Amniotic epithelial cell (primary cell): Measurements from ENCODE around the gene PRDM16.

Source experiments
- DNase-seq: peaks from one replicate; pipeline ENCODE4 v3.0.0-alpha.2; 2010; ENCODE audit warnings: low read depth

The PRDM16 gene

DNA sequence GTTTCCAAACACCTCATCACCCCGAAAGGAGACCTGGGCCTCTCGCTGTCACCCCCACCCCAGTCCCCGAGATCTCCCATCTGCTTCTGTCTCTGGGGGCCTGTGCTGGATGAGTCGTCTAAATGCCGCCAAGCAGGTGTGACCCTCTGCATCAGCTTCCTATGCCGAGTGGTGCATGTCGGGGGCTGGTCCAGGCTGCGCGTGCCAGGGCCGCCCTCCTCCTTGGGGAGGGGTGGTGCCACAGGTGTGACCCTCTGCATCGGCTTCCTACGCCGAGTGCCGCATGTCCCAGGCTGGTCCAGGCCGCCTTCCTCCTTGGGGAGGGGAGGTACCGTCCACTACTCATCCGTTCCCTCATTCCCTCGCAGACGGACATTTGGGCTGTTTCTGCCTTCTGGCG lies 115.7 kb downstream of the PRDM16 start:
- DNase-seq = no peak

DNA sequence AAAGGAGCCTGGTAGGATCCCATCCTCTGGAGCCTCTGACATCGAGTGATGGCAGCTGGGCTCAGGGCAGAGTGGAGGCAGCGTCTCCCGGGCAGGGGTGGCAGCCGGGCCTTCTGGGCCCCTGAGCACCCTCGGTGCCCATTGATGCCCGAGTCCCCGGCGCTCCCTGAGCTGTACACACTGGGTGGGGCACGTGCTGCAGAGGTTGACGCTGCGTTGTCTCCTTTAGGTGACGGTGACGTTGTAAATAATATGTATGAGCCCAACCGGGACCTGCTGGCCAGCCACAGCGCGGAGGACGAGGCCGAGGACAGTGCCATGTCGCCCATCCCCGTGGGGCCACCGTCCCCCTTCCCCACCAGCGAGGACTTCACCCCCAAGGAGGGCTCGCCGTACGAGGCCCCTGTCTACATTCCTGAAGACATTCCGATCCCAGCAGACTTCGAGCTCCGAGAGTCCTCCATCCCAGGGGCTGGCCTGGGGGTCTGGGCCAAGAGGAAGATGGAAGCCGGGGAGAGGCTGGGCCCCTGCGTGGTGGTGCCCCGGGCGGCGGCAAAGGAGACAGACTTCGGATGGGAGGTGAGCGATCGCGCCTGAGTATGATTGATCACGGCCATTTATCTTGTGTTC lies 117.0 kb downstream of the PRDM16 start:
- DNase-seq = no peak

DNA sequence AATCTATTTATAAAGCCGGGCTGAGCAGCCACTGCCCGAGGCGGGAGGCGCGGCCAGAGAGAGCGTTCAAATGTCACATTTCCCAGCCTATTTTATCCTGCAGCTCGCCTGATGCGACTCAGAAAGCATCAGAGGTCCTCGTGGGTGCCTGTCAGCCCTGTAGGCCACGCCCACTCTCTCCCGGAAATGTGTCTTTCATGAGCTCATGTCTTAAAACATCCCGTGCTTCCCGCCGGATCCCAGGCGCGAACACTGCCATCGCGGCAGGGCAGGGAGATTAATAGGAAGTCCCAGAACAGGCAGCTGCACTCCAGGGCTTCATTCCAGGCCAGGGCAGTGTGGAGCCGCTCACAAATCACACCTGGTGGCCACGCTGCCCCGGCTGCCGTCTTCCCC lies 117.5 kb downstream of the PRDM16 start:
- no peak for DNase-seq

DNA sequence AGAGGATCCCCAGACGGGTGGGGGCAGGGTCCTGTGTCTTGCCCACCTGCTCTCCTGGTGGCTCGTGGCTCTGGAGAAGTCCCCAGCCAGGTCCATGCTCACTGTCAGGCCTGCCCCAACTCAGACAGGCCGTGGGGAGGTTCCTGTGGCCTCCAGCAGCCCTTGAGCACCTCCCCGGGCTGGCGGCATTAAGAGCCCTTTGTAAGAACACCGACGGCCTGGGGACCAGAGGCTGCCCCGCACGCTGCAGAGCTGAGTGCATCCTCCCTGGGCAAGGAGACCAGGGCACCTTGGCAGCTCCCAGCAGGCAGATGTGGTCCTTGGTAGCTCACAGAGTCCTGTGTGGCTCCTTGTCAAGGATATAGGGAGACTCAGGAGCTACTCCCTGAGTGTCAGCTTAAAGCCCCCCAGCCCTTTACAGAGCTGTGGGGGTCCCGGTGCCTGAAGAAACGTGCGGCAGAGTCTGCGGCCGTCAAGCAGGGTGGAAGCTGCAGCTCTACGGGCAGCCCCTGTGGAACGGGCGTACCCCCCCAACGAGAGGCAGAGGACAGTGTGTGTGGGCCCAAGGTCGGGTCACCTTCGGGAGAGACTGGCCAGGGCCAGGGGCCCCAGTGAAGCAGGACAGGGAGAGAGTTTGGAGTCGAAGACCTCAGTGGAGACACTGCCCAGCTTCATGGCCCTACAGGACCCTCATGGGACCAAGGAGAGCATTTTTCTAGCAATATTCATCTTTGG lies 118.6 kb downstream of the PRDM16 start:
- DNase-seq = no peak

DNA sequence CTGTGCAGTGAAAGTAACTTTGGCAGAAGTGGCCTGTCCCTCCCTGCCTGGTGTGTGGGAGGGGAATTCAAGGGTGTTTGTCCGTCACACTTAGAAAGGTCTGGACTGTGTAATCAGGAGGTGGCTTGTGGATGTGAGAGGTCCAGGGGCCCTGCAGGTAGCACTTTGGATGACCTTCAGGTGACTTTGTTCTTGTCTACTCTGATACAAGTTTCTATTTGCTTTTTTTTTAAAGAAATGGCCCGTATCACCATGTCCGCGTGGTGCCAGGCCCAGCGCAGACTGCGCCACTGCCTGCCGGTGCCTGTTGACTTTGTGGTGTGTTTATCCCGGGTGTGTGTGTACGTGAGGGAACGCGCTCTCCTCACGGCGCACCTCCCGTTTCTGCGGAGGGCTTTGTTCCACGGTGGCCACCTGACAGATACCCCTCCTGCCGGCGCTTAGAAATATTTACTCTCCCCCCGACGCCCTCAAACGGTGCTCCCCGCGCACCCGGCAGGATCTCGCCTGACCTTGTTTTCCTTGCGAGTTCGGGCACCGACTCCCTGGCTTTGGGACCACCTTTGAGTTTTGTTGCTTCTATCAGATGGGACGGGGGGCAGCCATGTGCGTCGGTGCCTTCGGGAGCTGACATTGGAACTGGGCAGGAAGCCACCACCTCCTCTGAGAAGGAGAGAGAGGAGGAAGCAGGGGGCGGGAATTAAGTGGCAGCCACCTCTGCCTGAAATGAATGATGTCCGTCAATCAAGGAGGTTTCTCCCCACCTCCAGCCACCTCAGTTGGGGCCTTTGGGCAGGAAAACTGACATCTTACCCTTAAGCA lies 119.4 kb downstream of the PRDM16 start:
- no peak for DNase-seq

DNA sequence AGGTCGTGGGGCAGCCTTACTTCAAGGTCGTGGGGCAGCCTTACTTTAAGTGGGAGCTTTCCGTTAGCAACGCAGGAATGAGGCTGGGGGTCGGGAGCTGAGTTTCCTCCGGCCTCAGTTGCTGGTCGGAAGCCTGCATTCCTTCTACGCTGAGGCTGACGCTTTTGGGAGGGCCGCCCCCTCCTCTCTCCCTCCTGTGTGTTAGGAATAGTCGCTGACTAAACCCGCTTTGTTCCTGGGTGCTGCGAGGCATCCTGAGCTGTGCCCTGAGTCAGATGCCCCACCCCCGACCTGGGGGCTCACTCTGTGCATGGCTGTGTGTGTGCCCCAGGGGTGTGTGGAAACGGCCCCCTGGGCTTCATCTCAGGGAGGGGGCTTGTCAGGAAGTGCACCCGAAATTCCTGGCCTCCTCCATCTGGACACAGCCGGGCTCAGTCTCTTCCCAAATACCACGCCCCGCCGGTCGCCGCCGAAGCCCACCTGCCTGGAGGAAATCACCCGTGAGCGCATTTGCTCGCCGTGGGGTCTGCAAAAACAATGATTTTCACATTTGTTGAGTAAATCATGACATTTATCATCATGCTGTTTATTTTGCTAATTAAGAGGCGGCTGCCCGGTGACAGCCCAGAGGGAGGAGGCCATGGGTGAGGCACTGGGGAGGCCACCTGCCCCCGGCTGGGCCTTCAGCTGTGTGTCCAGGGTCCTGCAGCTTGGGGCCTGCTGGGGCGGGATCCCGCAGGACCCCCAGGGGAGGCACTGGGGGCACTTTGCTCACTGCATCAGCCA lies 121.4 kb downstream of the PRDM16 start:
- DNase-seq = no peak

DNA sequence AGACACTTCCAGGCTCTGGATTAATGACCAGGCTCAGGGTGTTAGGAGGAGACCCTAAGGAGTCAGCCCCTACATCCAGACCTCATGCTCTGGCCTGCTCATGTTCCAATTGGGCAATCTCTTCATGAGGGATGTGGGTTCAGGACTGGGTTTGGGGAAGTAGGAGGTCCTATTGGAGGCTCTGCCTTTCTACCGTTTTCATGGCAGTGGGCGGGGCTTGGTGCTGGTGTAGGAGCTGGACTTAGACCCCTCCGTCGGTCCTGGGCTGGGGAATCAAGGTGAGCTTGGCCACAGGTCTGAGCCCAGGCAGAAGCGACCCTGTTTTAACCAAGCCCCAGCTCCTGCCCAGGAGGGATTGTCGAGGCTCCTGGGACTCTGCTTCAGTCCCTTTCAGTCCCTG lies 123.4 kb downstream of the PRDM16 start:
- no peak for DNase-seq

DNA sequence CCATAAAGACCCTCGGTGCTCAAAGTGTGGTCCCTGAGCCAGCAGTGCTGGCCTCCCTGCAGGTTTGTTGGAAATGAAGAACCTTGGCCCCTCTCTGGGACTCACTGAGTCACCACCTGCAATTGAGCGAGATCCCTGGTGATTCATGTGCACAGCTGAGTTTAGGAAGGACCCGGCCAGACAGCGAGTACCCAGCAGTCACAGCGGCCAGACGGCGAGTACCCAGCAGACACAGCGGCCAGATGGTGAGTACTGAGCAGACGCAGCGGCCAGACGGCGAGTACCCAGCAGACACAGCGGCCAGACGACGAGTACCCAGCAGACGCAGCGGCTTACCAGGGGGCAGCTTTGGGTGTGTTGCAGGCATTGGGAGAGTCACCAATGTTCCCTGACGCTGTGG lies 123.8 kb downstream of the PRDM16 start:
- DNase-seq = no peak

DNA sequence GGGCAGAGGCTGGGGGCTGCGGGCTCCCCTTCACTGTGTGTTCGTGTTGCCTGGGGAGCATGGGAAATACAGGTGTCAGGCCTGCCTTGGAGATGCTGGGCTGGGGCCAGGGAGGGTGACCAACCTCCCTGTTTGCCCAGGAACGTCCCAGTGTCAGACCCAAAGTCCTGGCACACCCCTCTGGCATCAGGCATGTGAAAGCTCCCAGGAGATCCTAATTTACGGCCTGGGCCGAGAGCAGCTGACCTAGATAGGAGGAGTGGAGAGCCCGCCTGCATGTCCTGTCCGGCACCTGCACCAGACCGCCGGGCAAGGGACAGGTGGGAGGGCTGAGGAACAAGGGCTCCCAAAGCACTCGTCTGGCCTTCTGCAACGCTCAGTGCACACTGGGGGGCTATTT lies 124.8 kb downstream of the PRDM16 start:
- DNase-seq = no peak

DNA sequence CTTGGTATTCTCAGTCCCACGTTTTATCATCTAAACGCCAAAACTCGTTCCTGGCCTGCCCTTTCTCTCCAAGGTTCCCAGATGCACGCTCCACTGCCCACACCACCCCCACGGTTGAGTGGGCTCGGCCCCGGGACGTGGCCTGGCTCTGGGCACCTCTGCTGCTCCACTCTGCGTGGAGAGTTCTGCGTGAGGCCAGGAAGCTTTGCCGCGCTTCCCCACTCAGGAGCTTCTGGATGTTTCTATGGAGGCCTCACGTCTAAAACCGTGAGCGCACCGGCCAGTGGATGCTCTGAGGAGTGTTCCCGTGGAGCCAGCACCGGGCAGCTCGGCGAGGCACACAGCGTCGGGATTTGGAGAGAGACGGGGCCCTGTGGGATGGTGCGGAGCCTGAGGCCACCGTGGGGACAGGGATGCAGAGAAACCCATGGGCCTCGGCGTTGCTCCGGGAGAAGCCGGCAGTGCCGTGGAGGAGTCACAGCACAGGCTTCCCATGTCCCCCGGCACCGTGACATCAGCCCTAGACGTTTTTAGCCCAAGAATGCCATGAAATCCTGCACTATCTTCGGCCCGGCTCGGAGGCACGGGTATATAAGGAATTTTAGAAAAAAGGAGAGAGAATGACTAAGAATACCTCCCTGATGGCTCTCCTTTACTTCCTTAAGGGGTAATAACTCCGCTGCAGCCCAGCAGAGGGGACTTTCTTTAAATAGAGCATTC lies 125.9 kb downstream of the PRDM16 start:
- no peak for DNase-seq

DNA sequence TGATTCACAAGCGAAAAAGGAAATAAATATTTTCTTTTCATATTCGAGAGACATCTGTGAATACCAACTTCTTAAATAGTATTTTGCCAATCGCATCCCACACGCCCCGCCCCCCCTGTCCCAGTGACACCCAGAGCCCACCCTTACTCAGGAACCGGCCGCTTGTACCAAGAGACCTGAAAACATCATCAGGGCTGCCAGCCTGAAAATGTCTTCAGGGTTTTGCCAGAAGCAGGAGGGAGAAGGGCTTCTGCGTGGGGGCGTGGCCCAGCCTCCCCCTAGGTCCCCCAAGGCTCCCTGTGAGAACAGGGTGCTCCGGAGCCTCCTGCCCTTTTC lies 126.4 kb downstream of the PRDM16 start:
- no peak for DNase-seq

DNA sequence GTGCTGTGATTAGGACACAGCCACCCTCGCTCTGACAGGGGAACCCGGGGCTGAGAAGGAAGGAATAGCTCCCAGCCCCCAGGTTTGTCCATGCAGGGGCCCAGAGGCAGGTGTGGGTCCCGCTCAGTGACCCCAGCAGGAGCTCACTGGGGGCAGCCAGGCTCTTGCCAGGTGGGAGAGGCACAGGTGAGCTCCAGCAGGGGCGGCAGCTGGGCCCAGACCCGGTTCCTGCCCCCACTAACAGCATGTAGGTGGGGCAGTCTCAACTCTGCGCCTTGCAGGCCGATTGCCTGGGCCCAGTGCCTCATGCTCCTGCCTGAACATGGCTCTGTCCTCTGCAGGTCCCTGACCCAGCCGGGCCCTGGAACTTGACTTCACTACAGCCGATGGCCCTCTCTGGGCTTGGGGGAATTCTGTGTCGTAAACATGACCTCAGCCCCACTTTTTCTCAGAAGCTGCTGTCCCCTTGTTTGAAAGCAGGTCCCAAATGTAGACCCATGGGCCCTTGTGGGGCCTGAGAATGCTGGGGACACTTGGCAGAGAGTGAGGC lies 127.0 kb downstream of the PRDM16 start:
- no peak for DNase-seq

DNA sequence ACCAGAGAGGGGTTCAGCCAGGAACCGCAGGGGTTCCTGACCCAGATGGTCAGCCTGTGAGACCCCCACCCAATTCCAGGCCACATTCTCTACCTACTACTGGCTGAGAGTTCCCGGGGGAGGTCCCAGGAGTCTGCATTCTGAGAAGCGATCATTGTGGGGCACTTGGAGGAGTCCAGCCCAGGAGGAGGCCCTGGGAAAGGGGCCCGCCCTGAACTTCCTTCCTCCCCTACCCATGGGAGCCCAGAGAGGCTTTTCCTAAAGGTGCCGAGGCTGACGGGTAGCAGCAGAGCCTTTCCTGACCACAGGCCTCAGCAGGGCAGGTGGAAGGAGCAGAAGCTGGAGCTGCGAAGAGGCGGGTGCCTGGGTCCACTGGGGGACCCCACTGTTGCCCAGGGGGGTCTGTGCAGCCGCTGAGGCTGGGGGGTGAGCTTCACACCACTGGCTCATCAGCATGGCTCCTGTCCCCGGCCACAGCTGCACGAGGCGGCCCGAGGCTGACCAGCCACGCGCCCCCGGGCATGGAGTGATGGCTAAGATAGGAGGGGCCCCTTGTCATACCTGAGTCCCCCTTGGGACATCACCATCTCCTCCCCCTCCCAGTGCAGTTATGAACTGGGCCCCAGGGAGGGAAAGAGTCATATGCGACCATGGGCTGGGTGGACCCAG lies 127.7 kb downstream of the PRDM16 start:
- no peak for DNase-seq

DNA sequence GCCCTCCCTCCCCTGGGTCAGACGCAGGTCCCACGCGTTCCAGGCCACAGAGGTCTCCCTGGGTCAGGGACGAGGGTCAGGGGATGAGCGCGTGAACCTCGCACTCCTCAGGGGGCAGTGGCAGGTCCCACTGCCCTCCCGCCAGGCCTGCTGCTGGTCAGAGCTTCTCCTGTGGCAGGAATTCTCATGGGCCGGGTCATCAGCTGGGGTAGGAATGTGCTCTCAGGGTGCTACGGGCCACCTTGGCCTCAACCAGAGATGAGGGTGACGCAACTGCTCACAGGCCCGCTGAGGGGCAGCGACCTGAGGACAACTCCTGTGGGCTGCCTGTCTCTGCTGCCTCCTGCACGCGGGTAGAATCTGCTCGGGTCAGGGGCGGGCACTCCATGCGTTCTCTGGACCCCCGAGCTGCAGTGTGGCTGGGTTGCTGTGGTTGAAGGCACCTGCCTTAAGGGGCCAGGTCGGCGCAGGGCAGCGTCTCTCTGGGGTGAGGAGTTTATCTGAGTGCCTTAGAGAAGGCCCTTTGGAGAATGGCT lies 128.8 kb downstream of the PRDM16 start:
- no peak for DNase-seq

DNA sequence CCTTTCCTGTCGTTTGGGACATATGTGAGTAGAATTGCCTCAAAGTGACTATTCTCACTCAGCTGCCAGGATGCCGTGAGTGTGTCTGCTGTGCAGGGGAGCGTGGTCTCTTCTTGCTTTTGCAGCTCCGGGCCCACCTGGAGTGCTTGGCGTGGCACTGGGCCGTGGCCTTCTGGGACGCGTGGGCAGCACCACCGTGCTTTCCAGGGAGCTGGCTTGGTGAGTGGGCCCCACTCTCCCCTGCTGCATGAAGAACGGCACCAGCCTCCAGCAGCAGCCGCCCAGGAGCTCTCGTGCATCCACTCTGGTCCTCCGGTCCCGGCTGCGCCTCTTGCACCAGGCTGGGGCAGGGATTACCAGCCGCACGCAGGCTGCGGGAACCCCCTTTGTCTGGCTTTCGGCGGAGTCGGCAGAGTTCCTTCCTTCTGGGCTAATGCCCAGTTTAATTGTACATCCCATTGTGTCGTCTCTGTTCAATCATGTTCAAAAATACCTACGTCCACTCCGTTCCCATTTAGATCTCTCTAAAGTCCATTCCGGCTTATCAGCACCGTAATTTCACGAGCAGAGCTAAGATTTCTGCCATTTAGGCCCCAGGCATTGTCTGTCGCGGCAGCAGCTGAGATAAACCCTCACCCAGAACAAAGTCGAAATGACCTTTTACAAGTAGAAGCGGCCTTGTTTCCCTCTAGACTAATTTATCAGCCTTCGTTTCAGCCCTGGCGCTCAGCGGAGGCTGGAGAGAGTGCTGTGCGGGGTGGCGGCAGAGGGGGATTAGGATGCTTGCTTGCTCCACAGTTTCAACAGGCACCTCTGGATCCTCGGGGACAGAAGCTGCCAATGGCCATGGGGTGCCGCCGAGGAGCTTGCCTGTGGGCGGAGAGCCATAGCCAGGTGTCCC lies 129.6 kb downstream of the PRDM16 start:
- no peak for DNase-seq

DNA sequence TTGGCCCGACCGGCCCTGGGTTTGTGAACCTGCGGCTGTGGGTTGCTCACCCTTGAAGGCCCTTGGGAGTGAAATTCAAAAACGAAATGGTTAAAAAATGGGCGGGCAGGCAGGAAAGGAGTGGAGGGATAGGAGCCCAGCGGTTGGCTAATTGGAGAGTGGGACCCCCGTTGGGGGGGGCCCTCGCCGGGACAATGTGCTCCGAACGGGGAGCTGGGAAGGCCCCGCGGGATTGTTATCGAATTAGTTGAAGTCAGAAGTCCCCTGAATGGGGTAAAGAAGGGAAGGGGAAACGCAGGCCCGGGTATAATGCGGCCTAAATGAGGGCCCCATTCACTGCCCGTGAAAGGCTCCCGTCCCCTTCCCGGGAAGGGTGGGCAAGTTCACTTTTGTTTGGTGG lies 135.7 kb downstream of the PRDM16 start:
- no peak for DNase-seq

DNA sequence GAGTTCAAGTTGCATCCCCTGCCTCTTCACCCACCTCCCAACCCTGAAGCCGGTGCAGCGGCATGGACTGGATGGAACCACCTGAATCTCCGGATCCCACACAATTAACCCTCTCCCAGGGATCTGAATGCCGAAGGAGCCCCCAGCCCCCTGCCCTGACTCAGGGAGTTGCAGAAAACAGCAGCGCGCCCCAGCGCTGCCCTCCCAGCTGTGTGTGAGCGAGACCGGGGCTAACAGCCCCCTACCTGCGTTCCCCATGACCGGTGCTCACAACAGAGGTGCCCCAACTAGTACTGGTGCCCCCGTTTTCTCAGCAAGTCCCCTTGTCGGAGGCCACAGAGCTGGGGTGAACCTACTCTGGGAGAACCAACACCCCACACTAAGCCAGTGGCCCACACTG lies 136.8 kb downstream of the PRDM16 start:
- DNase-seq = no peak

DNA sequence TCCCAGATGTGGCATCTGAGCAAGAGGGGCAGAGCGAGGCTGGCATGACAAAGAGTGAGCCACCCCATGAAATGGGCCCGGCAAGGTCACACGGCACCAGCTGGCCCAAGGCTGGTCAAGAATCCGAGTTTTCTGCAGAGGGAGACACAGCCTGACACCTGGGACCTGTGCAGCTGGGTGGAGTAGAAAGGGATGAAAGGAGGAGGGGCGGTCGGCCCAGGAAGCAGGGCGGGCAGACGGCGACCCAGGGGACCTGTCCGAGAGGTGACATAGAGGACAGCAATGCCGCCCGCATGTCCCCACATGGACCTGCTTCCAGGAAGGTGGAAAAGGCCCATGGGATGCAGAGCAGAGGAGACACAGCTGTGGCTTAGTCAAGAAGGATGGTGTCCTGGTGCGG lies 137.7 kb downstream of the PRDM16 start:
- DNase-seq = no peak

DNA sequence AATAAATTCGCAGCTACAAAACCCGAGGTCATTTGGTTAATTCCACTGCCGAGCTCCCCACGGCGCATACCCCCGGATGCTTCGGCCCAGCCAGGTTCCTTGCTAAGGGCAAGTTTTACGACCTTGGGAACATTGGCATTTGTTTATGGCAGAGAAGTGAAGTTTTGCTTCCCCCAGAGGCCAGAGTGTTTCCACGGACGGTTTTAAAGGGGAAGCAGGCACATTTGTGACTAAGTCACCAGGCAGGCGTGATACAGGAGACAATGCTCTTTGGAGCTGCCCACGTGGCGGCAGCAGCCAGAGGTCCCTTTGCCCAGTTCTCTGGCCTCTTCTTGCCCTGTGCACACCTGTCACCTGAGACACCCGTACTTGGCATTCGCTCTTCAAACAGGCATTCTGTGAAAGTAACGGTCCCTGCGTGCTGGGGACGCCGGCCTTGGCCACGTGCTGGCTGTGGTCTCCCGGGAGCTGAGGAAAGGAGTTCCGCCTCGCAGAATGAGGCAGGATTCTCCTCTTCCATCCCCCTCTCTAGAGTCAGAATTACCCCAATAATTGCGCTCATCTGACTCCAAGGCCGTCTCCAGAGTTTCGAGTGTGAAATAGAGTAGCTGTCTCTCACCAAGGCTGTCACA lies 138.3 kb downstream of the PRDM16 start:
- DNase-seq = no peak
